Colonic mucosa (tissue), 4 donors: ENCODE data around the gene HHIP. TPM values are rescaled to one million over a fixed set of nuclear protein-coding genes. Genes with fewer than 3 reads are reported as not detected.
A peak's percentile ranks its signal among the peaks of the same experiment; 100 is the strongest.

Experiments
- DNase-seq: peaks from one replicate; pipeline ENCODE4 v3.0.0-alpha.2; 2020
- H3K27ac ChIP-seq: fragments of 200-600 bp; one replicate; pipeline ENCODE4 v1.8.0; 2021
- H3K27me3 ChIP-seq: fragments of 200-600 bp; one replicate; pipeline ENCODE4 v1.8.0; 2021
- H3K36me3 ChIP-seq: fragments of 200-600 bp; one replicate; pipeline ENCODE4 v1.8.0; 2021
- H3K4me1 ChIP-seq: fragments of 200-600 bp; one replicate; pipeline ENCODE4 v1.8.0; 2021; ENCODE audit warnings: mild to moderate bottlenecking
- H3K4me3 ChIP-seq: fragments of 200-600 bp; one replicate; pipeline ENCODE4 v1.8.0; 2021
- H3K9ac ChIP-seq, 2 donors: one replicate each; pipeline ENCODE4 v1.7.0; 2013; ENCODE audit warnings: control low read depth in 2 of 2, low read depth in 2 of 2, low read length in 2 of 2
- H3K9me3 ChIP-seq: fragments of 200-600 bp; one replicate; pipeline ENCODE4 v1.8.0; 2021
- CTCF ChIP-seq: fragments of 200-600 bp; IDR thresholded peaks from one replicate; pipeline ENCODE4 v1.8.0; 2022; ENCODE audit warnings: antibody characterized with exemption, mild to moderate bottlenecking
- intact Hi-C: fragments of 100-400 bp; cut with DNase I; formaldehyde crosslinking; loops from one replicate; pipeline ENCODE4 v1.14.1; 2022
- total RNA-seq, 2 donors: library from RNA; stranded (reverse); fragmentation: NEBNext Ultra II Directional in 1 of 2; extraction: Animal tissue kit (Norgen Biotek cat#: 25700) in 1 of 2; gene quantifications; one replicate each; pipeline ENCODE4 v1.2.1, GENCODE V29; 2021
- donor health status: healthy.
- donor health status: DM: no; HTN: no; CAD: no.
- donor health status: DM: no; HTN: no; CAD: no.

The HHIP gene, protein sequence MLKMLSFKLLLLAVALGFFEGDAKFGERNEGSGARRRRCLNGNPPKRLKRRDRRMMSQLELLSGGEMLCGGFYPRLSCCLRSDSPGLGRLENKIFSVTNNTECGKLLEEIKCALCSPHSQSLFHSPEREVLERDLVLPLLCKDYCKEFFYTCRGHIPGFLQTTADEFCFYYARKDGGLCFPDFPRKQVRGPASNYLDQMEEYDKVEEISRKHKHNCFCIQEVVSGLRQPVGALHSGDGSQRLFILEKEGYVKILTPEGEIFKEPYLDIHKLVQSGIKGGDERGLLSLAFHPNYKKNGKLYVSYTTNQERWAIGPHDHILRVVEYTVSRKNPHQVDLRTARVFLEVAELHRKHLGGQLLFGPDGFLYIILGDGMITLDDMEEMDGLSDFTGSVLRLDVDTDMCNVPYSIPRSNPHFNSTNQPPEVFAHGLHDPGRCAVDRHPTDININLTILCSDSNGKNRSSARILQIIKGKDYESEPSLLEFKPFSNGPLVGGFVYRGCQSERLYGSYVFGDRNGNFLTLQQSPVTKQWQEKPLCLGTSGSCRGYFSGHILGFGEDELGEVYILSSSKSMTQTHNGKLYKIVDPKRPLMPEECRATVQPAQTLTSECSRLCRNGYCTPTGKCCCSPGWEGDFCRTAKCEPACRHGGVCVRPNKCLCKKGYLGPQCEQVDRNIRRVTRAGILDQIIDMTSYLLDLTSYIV
- 1 to 10 TPM; 4.2 to 5.9 TPM for total RNA-seq

DNA sequence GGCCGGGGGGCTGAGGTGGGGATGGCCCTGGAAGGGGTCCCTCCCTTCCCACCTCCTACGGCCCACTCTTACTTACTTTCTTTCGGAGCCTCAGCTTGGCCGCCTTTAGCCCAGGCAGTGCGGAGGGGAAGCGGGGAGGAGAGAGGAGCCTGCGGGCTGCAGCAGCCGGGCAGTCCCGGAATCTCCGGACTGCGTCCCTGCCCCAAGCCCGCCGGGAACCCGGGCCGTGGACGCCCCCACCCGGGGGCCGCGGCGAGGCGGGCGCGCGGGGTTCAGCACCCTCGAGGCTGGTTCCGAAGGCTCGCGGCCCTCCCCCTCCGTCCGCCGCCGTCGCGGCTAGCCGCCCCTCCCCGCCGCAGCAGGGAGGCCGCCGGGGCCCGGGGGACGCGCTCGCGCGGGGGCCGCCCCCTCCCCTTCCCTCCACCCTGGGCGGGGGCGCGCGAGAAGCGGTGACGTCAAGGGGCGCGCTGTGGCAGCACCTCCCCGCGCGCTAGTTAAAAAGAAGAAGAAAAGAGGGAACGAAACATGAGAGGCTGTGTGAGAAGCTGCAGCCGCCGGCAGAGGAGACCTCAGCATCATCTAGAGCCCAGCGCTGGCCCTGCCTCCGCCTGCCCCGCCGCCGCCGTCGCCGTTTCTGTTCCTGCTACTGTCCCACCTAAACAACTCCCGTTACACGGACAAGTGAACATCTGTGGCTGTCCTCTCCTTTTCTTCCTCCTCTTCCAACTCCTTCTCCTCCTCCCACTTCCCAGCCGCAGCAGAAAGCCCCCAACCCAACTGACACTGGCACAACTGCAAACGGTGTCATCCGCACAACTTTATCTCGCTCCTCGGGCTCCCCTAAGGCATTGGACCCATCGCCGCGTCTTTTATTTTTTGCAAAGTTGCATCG is at the start of gene HHIP:
HHIP (plus strand) TSS at position 526 of the 892 bp plus-strand sequence. CDS start 520 bp downstream, outside the sequence.
- H3K4me1 ChIP-seq: no peaks in the 10 kb centered on the region
- DNase-seq: peak; percentile 27
- H3K27me3 ChIP-seq: peaks cover 25% of the 10 kb centered on the region
- no peak for TF ChIP-seq CTCF
- intact Hi-C loops: no loop called here
- no peaks in the 10 kb centered on the region for H3K36me3 ChIP-seq
- peak within 1 kb of the TSS; percentile 28 to 39 for H3K9ac ChIP-seq
- H3K9me3 ChIP-seq: no peaks in the 10 kb centered on the region
- H3K4me3 ChIP-seq: peak within 1 kb of the TSS; percentile 27
- no peak within 1 kb of the TSS for H3K27ac ChIP-seq

DNA sequence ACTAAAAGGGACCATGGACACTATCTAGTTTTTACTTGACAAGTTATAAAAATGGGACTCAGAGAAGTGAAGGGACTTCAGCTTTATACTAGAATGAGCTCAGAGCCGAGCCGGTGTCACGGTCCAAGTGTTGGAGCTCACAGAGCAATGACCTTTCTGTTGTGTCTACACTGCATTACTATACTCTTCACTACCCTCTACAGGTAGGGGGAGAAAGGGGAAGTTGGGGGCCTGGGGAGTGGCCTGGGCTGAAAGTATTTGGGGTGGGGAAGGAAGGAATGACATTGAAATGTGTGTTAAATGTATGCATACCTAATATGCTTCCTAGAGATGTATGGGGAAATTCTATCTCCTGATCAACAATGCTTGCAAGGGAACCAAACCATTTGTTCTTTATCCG is 48.8 kb upstream of the HHIP start:
- no peak for TF ChIP-seq CTCF
- no peaks in the 10 kb centered on the region for H3K9me3 ChIP-seq
- H3K4me1 ChIP-seq: no peaks in the 10 kb centered on the region
- no peak overlapping the region for H3K9ac ChIP-seq
- no peak for DNase-seq
- intact Hi-C loops: no loop called here
- H3K27ac ChIP-seq: no peak overlapping the region
- no peaks in the 10 kb centered on the region for H3K36me3 ChIP-seq
- no peaks in the 10 kb centered on the region for H3K27me3 ChIP-seq
- H3K4me3 ChIP-seq: no peak overlapping the region

GRCh38 chr4:144599621-144600020 is 46.3 kb upstream of the HHIP start:
- no peak for TF ChIP-seq CTCF
- intact Hi-C loops: no loop called here
- no peak overlapping the region for H3K9ac ChIP-seq
- H3K4me3 ChIP-seq: no peak overlapping the region
- H3K4me1 ChIP-seq: no peaks in the 10 kb centered on the region
- DNase-seq: no peak
- H3K9me3 ChIP-seq: no peaks in the 10 kb centered on the region
- H3K27me3 ChIP-seq: no peaks in the 10 kb centered on the region
- H3K27ac ChIP-seq: no peak overlapping the region
- no peaks in the 10 kb centered on the region for H3K36me3 ChIP-seq

GRCh38 chr4:144611850-144612249 is 34.1 kb upstream of the HHIP start:
- intact Hi-C loops: no loop called here
- no peaks in the 10 kb centered on the region for H3K27me3 ChIP-seq
- no peak overlapping the region for H3K27ac ChIP-seq
- no peak overlapping the region for H3K4me3 ChIP-seq
- TF ChIP-seq CTCF: no peak
- DNase-seq: no peak
- no peaks in the 10 kb centered on the region for H3K4me1 ChIP-seq
- H3K9me3 ChIP-seq: no peaks in the 10 kb centered on the region
- no peak overlapping the region for H3K9ac ChIP-seq
- H3K36me3 ChIP-seq: no peaks in the 10 kb centered on the region
